Activated CD8-positive, alpha-beta memory T cell treated with anti-CD3 and anti-CD28 coated beads for 48 hours (primary cell): Measurements from ENCODE around the gene PTPRJ.

Experiments used
- DNase-seq, 3 experiments: peaks; one replicate each; pipeline ENCODE4 v3.0.0-alpha.2; 2020; ENCODE audit warnings: low read depth in 2 of 3, low spot score in 2 of 3

The PTPRJ gene

DNA sequence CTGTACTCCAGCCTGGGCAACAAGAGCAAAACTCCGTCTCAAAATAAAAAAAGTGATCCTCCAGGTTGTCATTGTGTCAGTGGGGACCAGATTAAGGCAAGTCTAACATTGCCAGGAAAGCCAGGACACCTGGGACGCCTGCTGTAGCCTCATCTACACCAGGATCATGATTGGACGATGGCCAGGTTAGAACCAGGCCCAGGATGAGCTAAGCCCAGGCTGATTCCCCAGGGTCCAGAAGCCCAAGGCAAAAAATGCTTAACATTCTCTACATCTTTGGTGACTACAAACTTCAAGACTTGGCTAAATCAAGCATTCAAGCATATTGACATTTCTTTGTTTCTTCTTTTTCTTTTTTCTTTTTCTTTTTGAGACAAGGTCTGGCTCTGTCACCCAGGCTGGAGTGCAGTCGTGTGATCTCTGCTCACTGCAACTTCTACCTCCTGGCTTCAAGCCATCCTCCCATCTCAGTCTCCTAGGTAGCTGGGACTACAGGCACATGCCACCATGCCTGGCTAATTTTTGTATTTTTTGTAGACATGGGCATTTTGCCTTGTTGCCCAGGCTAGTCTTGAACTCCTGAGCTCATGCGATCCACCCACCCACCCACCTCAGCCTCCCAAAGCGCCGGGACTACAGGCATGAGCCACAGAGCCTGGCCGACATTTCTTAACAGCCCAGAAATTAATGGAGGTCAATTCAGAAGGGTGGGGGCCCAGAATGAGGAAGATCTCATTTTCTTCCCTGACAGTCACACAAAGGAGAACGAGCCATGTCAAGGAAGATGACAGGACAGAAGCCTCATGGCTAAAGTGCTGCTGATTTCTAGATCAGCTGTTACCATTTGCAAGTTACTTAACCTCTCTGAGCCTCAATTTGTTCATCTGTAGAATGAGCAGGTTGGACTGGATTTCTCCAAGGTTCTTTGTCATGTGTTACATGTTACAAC is 12.5 kb upstream of the PTPRJ start:
- no peak for DNase-seq

DNA sequence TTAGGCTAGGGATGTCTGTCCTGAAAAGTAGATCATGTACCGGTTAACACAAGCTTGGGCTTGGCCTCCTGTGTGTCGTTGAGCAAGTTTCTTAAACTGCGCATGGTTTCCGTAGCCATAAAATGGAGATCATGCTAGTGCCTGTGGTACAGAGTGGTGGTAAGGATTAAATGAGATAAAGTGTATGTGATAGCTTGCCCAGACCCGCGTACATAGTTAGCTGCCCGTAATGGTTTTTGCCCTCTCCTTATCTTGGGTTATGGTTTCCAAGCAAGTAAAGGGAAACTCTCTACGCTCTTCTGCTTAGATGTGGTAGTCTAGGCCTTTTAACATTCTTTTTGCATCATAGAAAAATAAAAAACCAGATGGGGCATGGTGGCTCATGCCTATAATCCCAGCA is 11.0 kb upstream of the PTPRJ start:
- DNase-seq, result no peak

- no peak for DNase-seq
Measured at GRCh38 chr11:47971501-47971900, 8.9 kb upstream of the PTPRJ start.

DNA sequence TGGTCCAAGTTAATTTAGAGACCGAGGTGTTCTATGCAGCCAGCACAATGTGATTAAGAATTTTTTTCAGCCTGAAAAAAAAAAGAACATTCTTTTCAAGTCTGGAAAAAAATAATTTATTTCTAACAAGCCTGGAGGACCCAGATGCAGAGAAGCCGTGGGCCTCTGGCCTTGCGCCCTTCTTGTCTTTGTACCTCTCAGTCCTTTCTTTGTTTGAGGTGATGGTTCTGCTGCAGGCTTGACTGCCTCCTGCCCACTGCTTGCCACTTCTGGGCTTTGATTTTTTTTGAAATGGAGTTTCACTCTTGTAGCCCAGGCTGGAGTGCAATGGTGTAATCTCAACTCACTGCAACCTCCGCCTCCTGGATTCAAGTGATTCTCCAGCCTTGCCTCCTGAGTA is 7.2 kb upstream of the PTPRJ start:
- DNase-seq, result no peak

- no peak for DNase-seq
Measured at GRCh38 chr11:47976931-47977330, 3.4 kb upstream of the PTPRJ start.

DNA sequence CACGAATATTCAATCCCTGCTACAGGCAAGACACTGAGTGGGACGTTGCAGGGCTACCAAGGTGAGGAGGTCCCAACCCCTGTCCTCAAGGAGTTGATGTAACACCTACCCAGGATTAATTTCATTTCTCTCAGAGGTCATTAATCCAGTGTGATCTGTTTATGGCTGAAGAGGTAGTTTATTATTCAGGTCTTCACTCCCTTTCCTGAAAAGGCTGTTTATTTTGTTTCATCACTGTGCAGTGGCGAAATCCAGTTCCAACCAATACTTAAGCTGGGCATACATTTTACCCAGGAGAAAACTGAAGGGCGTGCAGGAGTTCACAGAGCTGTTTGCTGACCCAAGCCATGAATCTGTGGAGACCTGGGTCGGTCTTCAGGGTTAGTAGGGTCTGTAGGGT is 2.7 kb upstream of the PTPRJ start:
- no peak for DNase-seq

- DNase-seq, result no peak
Measured at GRCh38 chr11:47979378-47980087, 826 bp upstream of the PTPRJ start.

DNA sequence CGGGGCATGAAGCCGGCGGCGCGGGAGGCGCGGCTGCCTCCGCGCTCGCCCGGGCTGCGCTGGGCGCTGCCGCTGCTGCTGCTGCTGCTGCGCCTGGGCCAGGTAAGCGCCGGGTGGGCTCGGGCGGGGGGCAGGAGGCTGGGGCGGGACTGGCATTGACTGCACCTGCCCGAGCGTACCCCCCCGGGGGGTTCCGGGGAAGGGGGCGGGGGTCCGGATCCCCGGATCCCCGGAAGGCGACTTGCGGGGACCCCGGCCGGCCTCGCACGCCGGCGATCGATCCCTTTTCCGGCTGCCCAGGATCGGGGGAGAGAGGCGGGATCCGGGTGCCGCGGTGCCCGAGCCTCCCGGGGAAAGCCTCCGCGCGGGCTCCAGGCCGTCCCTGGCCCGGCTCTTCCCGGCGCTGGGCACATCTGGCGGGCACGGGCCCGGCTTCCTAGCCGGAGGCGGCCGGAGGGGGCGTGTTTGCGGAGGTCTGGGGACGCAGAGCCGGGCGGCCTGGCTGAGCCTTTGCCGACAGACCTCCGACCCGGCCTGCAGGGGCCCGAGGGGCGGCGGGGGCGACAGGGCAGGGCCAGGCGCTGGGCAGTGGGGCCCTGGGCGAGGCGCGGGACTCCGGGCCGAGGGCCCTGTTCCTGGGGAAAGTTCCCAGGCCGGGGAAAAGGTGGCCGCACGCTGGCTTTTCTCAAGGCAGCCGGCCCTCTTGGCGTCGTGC is 705 bp downstream of the PTPRJ start:
- DNase-seq, result no peak

DNA sequence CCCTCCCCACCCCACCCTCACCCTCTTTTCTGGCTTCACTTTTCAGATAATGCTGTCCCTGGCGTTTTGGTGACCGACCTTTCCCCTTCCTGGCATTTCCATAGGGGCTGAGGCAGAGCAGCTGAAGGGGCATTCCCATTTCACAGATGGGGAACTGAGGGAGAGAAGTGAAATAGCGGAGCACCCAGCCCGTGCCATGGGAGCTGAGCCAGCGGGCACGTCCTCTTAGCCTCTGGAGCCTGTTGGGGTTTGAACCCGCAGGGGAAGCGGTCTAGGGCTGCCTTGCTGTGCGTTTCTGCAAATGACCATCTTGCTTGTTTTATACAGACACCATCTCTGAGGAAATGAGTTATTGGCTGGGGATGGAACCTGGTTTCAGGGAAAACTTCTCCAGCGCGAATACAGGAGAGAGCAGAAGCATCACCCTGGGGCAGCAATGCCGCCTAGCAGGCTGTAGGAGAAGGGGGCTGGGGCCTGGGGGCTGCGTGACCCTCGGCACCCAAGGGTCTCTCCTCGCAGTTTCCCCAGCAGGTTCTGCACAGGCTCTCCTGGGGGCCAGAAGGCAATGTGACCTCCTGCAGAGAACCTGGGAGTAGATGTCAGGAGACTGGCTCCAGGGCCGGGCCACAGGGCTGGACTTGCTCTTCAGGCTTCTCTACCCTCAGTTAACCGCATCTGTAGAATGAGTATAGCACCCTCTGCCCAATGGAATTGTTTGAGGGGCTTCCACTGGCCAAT is 1.5 kb downstream of the PTPRJ start:
- DNase-seq, result no peak

- no peak for DNase-seq
Measured at GRCh38 chr11:47982616-47983015, 2.3 kb downstream of the PTPRJ start.

DNA sequence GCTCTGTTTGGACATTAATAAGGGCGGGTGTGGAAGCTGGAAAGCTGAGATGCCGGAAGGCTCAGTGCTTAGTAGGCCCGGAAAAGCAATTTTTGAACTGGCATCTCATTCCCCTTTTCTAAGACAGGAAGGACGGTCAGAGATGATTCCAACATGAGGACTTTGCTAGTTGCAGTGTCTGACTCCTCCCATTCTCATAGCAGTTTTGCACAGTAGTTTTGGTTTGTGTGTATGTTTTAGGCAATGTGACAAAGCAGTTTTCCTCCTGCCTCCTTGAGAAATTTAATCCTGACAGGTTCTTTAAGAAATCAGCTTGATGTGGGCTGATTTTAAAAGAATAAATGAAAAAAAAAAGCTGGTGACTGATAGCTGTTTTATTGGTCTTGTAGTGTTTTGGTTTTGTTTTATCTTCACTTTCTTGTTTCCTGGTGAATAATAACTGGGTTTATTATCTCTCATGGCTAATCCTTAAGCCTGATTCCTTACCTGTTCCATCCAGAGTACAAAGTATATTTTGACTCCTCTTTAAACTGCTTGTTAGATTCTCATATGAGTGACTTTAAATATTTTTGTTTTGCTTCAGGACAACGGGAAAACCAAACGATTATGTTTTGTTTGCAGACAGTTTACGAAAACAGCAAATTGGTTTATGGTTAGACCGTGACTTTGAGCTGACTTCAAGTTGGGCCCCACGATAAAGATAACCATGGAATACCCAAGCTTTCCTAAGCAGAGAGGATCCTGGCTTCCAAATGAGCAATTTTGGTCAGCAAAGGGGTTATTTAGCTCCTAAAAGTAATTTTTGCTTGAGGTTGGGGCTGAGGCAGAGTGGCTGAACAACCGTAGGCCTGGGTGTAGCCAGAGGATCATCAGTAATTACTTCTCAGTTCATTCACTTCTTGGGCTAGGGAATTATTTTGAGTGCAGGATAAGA is 3.4 kb downstream of the PTPRJ start:
- no peak for DNase-seq

GRCh38 chr11:47986219-47986618 is 5.9 kb downstream of the PTPRJ start:
- DNase-seq, result no peak

- DNase-seq, result no peak
Measured at GRCh38 chr11:47986742-47987141, 6.4 kb downstream of the PTPRJ start.

DNA sequence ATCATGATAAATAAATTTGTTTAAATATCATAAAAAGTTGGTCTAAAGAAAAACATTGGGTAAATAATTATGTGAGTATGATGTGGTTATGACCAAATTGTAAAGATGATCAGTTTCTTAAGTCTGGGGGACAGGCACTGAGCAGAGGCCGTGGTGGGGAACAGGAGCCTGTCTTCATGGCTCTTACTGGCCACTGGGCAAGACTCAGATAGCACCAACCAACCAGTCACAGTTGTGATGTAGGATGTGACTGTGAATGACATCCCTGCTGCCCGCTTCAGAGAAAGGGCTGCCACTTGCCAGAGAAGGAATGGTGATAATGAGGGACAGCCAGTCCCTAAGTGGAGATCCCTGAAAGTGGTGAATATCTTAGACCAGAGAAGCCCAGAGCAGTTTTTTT is 7.0 kb downstream of the PTPRJ start:
- DNase-seq, result no peak

- DNase-seq, result no peak
Measured at GRCh38 chr11:47987781-47988180, 7.4 kb downstream of the PTPRJ start.

DNA sequence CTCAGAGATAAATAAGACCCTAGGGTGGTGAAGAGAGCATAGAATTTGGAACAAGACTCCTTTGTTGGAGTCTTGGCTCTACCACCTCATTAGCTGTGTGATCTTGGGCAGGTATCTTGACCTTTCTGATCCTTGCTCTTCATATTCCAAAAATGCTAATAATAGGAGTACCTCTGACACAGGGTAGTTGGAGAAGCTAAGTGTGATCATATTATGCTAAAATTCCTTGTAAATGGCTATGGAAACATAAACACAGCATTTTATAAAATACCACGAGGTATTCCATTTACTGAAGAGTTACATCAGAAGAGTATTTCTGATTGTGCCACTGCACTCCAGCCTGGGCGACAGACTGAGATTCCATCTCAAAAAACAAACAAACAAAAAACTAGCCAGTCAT is 9.4 kb downstream of the PTPRJ start:
- no peak for DNase-seq

GRCh38 chr11:47991266-47991830 is 11.0 kb downstream of the PTPRJ start:
- DNase-seq, result no peak

DNA sequence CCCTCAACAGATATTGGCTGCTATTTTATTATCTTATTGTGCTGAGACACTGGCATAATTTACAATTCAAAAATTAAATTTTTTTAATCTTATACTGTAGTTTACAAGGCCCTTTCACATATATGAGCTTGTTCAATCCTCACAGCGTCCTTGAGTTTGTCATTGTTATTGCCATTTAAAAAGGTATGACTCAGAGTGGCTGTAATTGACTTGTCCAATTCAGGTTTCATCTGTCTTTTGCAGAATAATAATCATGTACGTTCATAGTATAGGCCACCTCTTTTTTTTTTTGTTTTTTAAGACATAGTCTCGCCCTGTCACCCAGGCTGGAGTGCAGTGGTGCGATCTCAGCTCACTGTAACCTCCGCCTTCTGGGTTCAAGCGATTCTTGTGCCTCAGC is 11.5 kb downstream of the PTPRJ start:
- DNase-seq, result no peak

DNA sequence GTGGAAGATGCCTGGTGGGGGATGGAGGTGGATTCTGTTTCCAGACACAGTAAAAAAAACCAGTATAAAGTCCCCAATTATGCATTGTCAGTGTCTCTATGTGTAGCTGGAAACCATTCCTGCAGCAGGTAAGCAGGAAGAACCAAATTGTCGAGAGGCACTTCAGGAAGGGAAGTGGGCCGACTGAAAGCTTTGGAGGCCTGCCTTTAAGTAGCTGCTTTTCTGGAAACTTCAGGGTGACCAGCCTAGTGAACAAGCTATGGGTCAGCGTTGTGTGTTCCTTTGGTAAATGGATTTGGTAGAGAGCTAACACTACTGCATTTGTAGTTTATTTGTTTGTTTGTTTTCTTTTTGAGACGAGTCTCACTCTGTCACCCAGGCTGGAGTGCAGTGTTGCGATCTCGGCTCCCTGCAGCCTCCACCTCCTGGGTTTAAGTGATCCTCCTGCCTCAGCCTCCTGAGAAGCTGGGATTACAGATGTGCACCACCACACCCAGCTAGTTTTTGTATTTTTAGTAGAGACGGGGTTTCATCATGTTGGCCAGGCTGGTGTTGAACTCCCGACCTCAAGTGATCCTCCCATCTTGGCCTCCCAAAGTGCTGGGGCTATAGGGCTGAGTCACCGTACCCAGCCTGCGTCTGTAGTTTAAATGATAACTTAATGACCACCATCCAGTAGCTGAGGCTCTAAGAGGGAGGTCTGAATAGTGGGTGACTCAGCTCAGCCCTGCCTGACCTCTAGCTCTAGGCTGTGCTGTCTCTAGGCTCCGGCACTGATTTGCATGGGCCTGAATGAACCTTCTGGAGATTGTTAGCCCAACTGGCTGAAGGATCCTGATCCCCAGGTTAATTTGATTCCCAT is 12.8 kb downstream of the PTPRJ start:
- DNase-seq, result no peak
